ENCODE data around the gene C19orf85.

The C19orf85 gene

GRCh38 chr19:55459551-55459949 is 5.0 kb downstream of the C19orf85 start:
- TF ChIP-seq SPI1 (IDR thresholded peaks at IDR 0.05; ENCODE audit: borderline replicate concordance, low read depth) (no peak), GABPA (IDR thresholded peaks at IDR 0.05; ENCODE audit: low read depth) (no peak), POLR2AphosphoS5 (IDR thresholded peaks at IDR 0.05; ENCODE audit: low read depth) (no peak)
- TF ChIP-seq, protein P1, sequence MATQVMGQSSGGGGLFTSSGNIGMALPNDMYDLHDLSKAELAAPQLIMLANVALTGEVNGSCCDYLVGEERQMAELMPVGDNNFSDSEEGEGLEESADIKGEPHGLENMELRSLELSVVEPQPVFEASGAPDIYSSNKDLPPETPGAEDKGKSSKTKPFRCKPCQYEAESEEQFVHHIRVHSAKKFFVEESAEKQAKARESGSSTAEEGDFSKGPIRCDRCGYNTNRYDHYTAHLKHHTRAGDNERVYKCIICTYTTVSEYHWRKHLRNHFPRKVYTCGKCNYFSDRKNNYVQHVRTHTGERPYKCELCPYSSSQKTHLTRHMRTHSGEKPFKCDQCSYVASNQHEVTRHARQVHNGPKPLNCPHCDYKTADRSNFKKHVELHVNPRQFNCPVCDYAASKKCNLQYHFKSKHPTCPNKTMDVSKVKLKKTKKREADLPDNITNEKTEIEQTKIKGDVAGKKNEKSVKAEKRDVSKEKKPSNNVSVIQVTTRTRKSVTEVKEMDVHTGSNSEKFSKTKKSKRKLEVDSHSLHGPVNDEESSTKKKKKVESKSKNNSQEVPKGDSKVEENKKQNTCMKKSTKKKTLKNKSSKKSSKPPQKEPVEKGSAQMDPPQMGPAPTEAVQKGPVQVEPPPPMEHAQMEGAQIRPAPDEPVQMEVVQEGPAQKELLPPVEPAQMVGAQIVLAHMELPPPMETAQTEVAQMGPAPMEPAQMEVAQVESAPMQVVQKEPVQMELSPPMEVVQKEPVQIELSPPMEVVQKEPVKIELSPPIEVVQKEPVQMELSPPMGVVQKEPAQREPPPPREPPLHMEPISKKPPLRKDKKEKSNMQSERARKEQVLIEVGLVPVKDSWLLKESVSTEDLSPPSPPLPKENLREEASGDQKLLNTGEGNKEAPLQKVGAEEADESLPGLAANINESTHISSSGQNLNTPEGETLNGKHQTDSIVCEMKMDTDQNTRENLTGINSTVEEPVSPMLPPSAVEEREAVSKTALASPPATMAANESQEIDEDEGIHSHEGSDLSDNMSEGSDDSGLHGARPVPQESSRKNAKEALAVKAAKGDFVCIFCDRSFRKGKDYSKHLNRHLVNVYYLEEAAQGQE (IDR thresholded peaks at IDR 0.05; ENCODE audit: insufficient replicate concordance, low read depth), result no peak
- TF ChIP-seq, protein P2, sequence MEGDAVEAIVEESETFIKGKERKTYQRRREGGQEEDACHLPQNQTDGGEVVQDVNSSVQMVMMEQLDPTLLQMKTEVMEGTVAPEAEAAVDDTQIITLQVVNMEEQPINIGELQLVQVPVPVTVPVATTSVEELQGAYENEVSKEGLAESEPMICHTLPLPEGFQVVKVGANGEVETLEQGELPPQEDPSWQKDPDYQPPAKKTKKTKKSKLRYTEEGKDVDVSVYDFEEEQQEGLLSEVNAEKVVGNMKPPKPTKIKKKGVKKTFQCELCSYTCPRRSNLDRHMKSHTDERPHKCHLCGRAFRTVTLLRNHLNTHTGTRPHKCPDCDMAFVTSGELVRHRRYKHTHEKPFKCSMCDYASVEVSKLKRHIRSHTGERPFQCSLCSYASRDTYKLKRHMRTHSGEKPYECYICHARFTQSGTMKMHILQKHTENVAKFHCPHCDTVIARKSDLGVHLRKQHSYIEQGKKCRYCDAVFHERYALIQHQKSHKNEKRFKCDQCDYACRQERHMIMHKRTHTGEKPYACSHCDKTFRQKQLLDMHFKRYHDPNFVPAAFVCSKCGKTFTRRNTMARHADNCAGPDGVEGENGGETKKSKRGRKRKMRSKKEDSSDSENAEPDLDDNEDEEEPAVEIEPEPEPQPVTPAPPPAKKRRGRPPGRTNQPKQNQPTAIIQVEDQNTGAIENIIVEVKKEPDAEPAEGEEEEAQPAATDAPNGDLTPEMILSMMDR (IDR thresholded peaks at IDR 0.05; ENCODE audit: insufficient read depth, low read length), result no peak
- Histone ChIP-seq H3K27ac (replicated peaks) (no peak overlapping the region), H3K4me3 (replicated peaks; ENCODE audit: insufficient read depth, low read length) (no peak overlapping the region), H3K27me3 (ENCODE audit: insufficient read depth, poor library complexity, severe bottlenecking) (no peaks in the 10 kb centered on the region)
- DNase-seq (ENCODE audit: low read depth in 1 of 2, low spot score in 1 of 2), result no peak

DNA sequence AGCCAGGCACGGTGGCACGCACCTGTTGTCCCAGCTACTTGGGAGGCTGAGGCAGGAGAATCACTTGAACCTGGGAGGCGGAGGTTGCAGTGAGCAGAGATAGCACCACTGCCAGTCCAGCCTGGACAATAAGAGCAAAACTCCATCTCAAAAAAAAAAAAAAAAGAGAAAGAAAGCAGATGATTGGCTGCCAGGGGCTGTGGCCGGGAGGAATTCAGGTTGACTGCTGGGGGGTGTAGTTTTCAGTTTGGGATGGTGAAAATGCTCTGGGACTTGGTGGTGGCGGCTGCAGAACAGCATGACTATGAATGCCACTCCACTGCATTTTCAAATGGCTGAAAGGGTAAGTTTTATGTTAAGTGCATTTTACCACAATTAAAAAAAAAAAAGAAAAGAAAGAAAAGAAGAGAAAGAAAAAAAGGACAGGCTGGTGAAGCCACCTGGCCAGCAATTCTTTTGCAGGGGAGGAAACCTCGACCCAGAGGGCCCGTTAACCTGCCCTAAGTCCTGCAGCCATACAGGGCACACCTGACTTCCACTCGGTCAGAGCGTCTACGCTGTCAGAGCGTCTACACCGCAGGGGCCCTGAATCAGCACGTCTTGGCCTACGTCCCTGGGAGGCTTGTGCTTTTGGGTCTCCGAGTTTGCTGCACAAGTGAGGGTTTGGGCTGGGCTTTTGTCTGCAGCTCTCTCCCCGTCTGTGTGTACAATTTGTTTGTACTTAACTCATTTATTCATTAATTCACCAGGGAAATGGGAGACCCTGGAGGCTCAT is 6.7 kb downstream of the C19orf85 start:
- no peak overlapping the region for H3K4me3 ChIP-seq (replicated peaks; ENCODE audit: insufficient read depth, low read length)
- H3K27me3 ChIP-seq (ENCODE audit: insufficient read depth, poor library complexity, severe bottlenecking), result no peaks in the 10 kb centered on the region
- no peak for DNase-seq (ENCODE audit: low read depth in 1 of 2, low spot score in 1 of 2)
- TF ChIP-seq POLR2AphosphoS5 (IDR thresholded peaks at IDR 0.05; ENCODE audit: low read depth) (no peak), GABPA (IDR thresholded peaks at IDR 0.05; ENCODE audit: low read depth) (no peak), SPI1 (IDR thresholded peaks at IDR 0.05; ENCODE audit: borderline replicate concordance, low read depth) (no peak)
- TF ChIP-seq, protein P2 (IDR thresholded peaks at IDR 0.05; ENCODE audit: insufficient read depth, low read length), result no peak
- TF ChIP-seq, protein P1 (IDR thresholded peaks at IDR 0.05; ENCODE audit: insufficient replicate concordance, low read depth), result no peak
- H3K27ac ChIP-seq (replicated peaks), result no peak overlapping the region

DNA sequence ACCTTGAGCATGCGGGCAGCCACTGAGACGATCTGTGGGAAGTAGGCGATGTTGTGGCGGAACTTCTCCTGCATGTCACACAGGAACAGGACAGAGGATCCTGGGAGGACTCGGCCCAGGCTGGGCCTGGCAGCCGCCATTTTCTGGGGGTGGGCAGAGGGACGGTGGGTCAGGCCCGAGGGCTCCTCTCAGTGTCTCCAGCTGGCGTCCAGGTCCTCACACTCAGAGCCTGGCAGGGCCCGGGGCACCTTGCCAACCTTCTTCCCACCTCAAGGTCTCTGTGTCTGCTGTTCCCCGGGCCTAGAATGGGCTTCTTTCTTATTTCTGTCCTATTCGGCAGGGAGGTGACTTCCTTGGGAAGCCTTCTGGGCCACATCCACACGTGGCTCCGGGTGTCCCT is 8.2 kb downstream of the C19orf85 start:
- Histone ChIP-seq H3K27ac (replicated peaks) (no peak overlapping the region), H3K4me3 (replicated peaks; ENCODE audit: insufficient read depth, low read length) (no peak overlapping the region), H3K27me3 (ENCODE audit: insufficient read depth, poor library complexity, severe bottlenecking) (peaks cover 9% of the 10 kb centered on the region)
- TF ChIP-seq GABPA (IDR thresholded peaks at IDR 0.05; ENCODE audit: low read depth) (no peak), SPI1 (IDR thresholded peaks at IDR 0.05; ENCODE audit: borderline replicate concordance, low read depth) (no peak)
- TF ChIP-seq, protein P1 (IDR thresholded peaks at IDR 0.05; ENCODE audit: insufficient replicate concordance, low read depth), result no peak
- no peak for DNase-seq (ENCODE audit: low read depth in 1 of 2, low spot score in 1 of 2)
